Thyroid gland (tissue), 4 donors: Measurements from ENCODE around the gene YARS1. TPM values are rescaled to one million over a fixed set of nuclear protein-coding genes. Genes with fewer than 3 reads are reported as not detected.

ENCODE experiments used
- DNase-seq, 2 donors: peaks; one replicate each; pipeline ENCODE4 v3.0.0-alpha.2; 2019
- H3K27ac ChIP-seq, 3 donors: fragments of 200-600 bp; sonication (generic); 1 replicate in 2 of 3; 2 replicates in 1 of 3; pipeline ENCODE4 v1.5.1; 2016 to 2019; ENCODE audit warnings: mild to moderate bottlenecking in 1 of 3, moderate library complexity in 1 of 3
- H3K27me3 ChIP-seq: fragments of 200-600 bp; sonication (generic); one replicate; pipeline ENCODE4 v1.5.1; 2019
- H3K36me3 ChIP-seq, 2 donors: fragments of 200-600 bp; sonication (generic); one replicate each; pipeline ENCODE4 v1.5.1; 2016 to 2019
- H3K4me1 ChIP-seq, 2 donors: fragments of 200-600 bp; sonication (generic); one replicate each; pipeline ENCODE4 v1.5.1; 2017 to 2019
- H3K4me3 ChIP-seq, 3 donors: fragments of 200-600 bp; sonication (generic); replicated peaks in 1 of 3; 1 replicate in 2 of 3; 2 replicates in 1 of 3; pipeline ENCODE4 v1.5.1; 2016; ENCODE audit warnings: mild to moderate bottlenecking in 1 of 3
- H3K9me3 ChIP-seq: fragments of 200-600 bp; sonication (generic); one replicate; pipeline ENCODE4 v1.5.1; 2017
- POLR2A ChIP-seq, 2 donors: fragments of 450-650 bp; IDR thresholded peaks; one replicate each; pipeline ENCODE4 v1.6.1; 2017; ENCODE audit warnings: antibody characterized with exemption in 2 of 2, mild to moderate bottlenecking in 2 of 2, moderate library complexity in 1 of 2
- WGBS, 2 donors: methylation state at CpG; one replicate each; pipeline ENCODE4 v1.1.5; 2017; 5-methylcytosine and 5-hydroxymethylcytosine counted together
- intact Hi-C: fragments of 100-400 bp; cut with DNase I; formaldehyde crosslinking; loops from one replicate; pipeline ENCODE4 v1.15.1; 2023
- total RNA-seq, 4 donors: library from RNA; depleted of rRNA; stranded (reverse); fragments of >200 nt; gene quantifications; one replicate each; pipeline ENCODE4 v1.2.3, GENCODE V29; 2016
- TF ChIP-seq, protein P1 (sequence below), 6 experiments: fragments of 200-600 bp in 3 of 6; fragments of 450-650 bp in 3 of 6; sonication (generic) in 3 of 6; IDR thresholded peaks; one replicate each; pipeline ENCODE4 v1.5.1; 2016 to 2019; ENCODE audit warnings: antibody characterized with exemption in 6 of 6, mild to moderate bottlenecking in 2 of 6, inconsistent platforms in 1 of 6, moderate library complexity in 1 of 6

YARS1 gene
- total RNA-seq, 4 donors from 2014 or later = 42.8 to 76.0 (median 50.3) TPM

DNA sequence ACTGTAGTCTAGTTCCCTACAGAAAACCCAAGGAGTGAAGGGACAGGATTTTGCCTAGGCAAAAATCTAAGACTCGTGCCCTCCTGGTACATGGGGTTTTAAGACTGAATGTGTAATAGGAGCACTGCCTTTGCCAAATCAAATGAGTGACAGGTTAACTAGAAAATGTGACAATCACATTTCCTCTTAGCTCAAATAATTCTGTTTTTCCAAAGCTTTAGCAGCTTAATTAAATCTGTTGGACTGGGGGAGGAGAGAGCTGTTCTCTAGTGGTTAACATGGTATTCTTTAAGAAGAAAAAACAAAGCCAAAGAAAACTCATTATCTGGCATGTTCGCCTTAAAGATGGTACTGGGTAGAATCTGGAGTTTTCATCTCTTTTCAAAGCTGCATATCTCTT is 41.0 kb upstream of the YARS1 start:
- Histone ChIP-seq H3K36me3 (peaks cover 19 to 30% of the 10 kb centered on the region in 2 donors), H3K9me3 (no peaks in the 10 kb centered on the region), H3K27me3 (no peaks in the 10 kb centered on the region), H3K27ac (no peak overlapping the region), H3K4me3 (no peak overlapping the region), H3K4me1 (peaks cover 7 to 8% of the 10 kb centered on the region in 2 donors)
- 91 to 92% methylated on average over 2 of the region's 2 CpGs for WGBS, 2 donors
- DNase-seq = no peak
- no peak for TF ChIP-seq POLR2A (IDR thresholded peaks at IDR 0.05)
- TF ChIP-seq, protein P1, sequence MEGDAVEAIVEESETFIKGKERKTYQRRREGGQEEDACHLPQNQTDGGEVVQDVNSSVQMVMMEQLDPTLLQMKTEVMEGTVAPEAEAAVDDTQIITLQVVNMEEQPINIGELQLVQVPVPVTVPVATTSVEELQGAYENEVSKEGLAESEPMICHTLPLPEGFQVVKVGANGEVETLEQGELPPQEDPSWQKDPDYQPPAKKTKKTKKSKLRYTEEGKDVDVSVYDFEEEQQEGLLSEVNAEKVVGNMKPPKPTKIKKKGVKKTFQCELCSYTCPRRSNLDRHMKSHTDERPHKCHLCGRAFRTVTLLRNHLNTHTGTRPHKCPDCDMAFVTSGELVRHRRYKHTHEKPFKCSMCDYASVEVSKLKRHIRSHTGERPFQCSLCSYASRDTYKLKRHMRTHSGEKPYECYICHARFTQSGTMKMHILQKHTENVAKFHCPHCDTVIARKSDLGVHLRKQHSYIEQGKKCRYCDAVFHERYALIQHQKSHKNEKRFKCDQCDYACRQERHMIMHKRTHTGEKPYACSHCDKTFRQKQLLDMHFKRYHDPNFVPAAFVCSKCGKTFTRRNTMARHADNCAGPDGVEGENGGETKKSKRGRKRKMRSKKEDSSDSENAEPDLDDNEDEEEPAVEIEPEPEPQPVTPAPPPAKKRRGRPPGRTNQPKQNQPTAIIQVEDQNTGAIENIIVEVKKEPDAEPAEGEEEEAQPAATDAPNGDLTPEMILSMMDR (IDR thresholded peaks at IDR 0.05) = no peak
- intact Hi-C loops = no loop called here

DNA sequence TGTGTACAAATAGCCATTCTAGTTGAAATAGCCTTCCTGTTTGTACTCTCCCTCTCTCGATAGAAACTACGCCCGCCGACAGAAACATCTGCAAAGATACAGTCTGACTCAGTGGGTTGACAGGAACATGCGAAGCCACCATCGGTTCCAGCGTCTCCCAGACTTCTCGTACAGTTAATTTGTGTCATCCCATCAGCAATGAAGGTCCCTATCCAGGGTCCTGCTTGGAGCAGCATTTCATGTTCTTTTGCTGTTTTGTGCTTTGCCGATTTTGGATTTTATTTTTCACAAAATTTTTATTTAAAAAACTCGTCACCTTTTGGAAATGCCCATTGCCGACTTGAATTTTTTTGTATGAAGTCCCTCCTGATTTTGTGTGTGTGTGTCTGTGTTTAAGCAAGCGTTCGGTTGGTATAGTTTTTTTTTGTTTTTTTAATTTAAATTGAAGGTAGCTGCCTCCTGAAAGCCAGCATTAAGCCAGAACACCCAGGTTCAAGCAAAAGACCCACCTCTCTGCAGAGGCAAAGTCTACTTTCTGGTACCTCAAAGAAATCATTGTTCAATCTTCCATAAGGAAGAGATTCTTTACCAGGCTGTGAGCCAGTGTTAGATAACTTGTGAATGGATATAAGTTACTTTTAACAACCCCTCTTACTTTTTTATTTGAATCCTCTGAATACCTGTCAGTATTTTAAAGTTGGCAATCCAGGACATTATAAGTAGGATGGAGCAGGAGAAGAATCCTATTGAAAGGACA is 38.9 kb upstream of the YARS1 start:
- Histone ChIP-seq H3K27ac (no peak overlapping the region), H3K4me3 (no peak overlapping the region), H3K27me3 (no peaks in the 10 kb centered on the region), H3K4me1 (no peaks in the 10 kb centered on the region), H3K36me3 (peaks cover 19 to 34% of the 10 kb centered on the region in 2 donors), H3K9me3 (no peaks in the 10 kb centered on the region)
- intact Hi-C loops = no loop called here
- DNase-seq = no peak
- TF ChIP-seq POLR2A (IDR thresholded peaks at IDR 0.05) = no peak
- TF ChIP-seq, protein P1 (IDR thresholded peaks at IDR 0.05) = no peak
- 94 to 96% methylated on average over 13 of the region's 13 CpGs for WGBS, 2 donors

DNA sequence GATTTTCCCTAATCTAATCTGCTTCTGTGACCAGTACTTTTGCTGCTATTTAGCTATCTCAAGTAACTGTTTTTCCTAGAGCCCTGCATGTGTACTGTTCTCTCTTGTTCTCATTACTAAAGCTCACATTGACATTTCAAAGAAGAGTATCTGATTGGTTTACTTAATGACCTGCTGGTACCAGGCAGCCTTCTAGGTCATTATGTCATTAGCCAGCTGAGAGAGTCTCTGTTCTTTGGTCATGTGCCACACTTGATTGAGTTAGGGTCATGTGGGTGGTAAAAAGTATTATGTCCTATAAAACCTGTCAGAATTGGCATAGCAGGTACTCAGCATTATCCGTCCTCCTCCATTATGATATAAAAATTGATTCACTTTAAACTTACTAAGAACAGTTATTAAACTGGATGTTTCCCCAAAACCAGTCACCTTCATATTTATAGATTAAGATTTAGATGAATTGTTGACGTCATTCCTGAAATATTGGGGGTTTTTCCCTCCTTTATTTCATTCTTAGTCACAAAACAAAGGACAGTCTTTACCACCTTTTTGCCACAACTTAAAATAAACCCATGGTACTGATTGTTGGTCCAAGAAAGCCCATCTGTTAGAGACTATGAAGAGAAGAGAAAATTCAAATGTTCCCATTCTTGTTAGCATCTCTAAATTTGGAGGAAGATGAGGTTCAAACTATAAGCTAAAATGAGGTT is 31.4 kb upstream of the YARS1 start:
- intact Hi-C loops = no loop called here
- no peak overlapping the region for H3K27ac ChIP-seq
- no peak for DNase-seq
- no peaks in the 10 kb centered on the region for H3K4me1 ChIP-seq
- H3K9me3 ChIP-seq = no peaks in the 10 kb centered on the region
- 47% methylated on average over 2 of the region's 2 CpGs for WGBS, 2 donors
- no peak overlapping the region for H3K4me3 ChIP-seq
- H3K27me3 ChIP-seq = no peaks in the 10 kb centered on the region
- peaks cover 0 to 16% of the 10 kb centered on the region in 2 donors for H3K36me3 ChIP-seq
- TF ChIP-seq POLR2A (IDR thresholded peaks at IDR 0.05) = no peak
- TF ChIP-seq, protein P1 (IDR thresholded peaks at IDR 0.05) = no peak

DNA sequence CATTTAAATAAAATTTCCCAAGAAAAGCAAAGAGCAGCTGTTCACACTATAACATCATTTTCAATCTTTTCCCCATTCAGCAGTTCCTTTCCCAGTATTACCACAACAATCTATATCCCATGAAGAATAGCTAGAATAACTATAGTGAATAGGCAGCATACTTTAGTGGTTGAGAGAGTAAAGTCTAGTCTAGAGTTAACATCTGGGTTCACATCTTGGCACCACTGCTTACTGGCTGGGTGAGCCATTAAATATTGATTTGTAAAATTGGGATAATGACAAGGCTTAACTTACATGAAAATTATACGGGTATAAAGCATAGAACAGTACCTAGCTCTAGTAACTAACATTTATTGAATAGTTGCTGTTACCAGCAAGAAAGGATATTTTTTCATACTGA is 14.7 kb upstream of the YARS1 start:
- peaks cover 0 to 16% of the 10 kb centered on the region in 2 donors for H3K4me1 ChIP-seq
- WGBS, 2 donors = 83 to 86% methylated on average over 1 of the region's 1 CpG
- no peak for DNase-seq
- TF ChIP-seq, protein P1 (IDR thresholded peaks at IDR 0.05) = no peak
- TF ChIP-seq POLR2A (IDR thresholded peaks at IDR 0.05) = no peak
- H3K36me3 ChIP-seq = peaks cover 46% of the 10 kb centered on the region in 2 donors
- no peak overlapping the region for H3K4me3 ChIP-seq
- H3K27me3 ChIP-seq = no peaks in the 10 kb centered on the region
- H3K9me3 ChIP-seq = no peaks in the 10 kb centered on the region
- intact Hi-C loops = no loop called here
- H3K27ac ChIP-seq = no peak overlapping the region
